ENCODE measurements around the gene VANGL1.

VANGL1 gene

GRCh38 chr1:115640384-115640783 is 1.4 kb upstream of the VANGL1 start:
- no peaks in the 10 kb centered on the region for H3K79me2 ChIP-seq (ENCODE audit: low read length)
- H3K9ac ChIP-seq (ENCODE audit: low read length): no peak overlapping the region
- H3K9me3 ChIP-seq (ENCODE audit: insufficient read depth, low read length): no peaks in the 10 kb centered on the region
- H3K4me3 ChIP-seq (ENCODE audit: low read length): no peak overlapping the region
- TF ChIP-seq CTCF (IDR thresholded peaks at IDR 0.05; ENCODE audit: low read depth, low read length) (no peak), EZH2phosphoT487 (IDR thresholded peaks at IDR 0.05; ENCODE audit: low read depth) (no peak)
- peaks cover 37% of the 10 kb centered on the region for H3K27me3 ChIP-seq (ENCODE audit: low read depth, low read length)
- H4K20me1 ChIP-seq (ENCODE audit: insufficient read depth, low read length): no peaks in the 10 kb centered on the region
- no peak overlapping the region for H2AFZ ChIP-seq (ENCODE audit: low read depth, low read length)
- no peak overlapping the region for H3K4me2 ChIP-seq (ENCODE audit: low read length)
- no peak overlapping the region for H3K27ac ChIP-seq (ENCODE audit: low read length)
- H3K4me1 ChIP-seq (ENCODE audit: low read length): peaks cover 5% of the 10 kb centered on the region; the same call in 1 of the 2 replicates
- H3K36me3 ChIP-seq (replicated peaks; ENCODE audit: low read depth, low read length): no peaks in the 10 kb centered on the region

- H3K27me3 ChIP-seq (ENCODE audit: low read depth, low read length): peaks cover 52% of the 10 kb centered on the region
- no peak overlapping the region for H3K27ac ChIP-seq (ENCODE audit: low read length)
- H4K20me1 ChIP-seq (ENCODE audit: insufficient read depth, low read length): no peaks in the 10 kb centered on the region; the same call in 1 of the 2 replicates
- peaks cover 5% of the 10 kb centered on the region; the same call in 1 of the 2 replicates for H3K4me1 ChIP-seq (ENCODE audit: low read length)
- H3K4me3 ChIP-seq (ENCODE audit: low read length): peak overlapping the region; percentile 73
- no peaks in the 10 kb centered on the region for H3K9me3 ChIP-seq (ENCODE audit: insufficient read depth, low read length)
- peak overlapping the region; percentile 80 for H3K4me2 ChIP-seq (ENCODE audit: low read length)
- H3K9ac ChIP-seq (ENCODE audit: low read length): peak overlapping the region; percentile 35; the same call in 1 of the 2 replicates
- no peaks in the 10 kb centered on the region for H3K79me2 ChIP-seq (ENCODE audit: low read length)
- H2AFZ ChIP-seq (ENCODE audit: low read depth, low read length): 0 out of 2 replicates have a peak overlapping the region, but pooled peaks have one; percentile 41
- TF ChIP-seq EZH2phosphoT487 (IDR thresholded peaks at IDR 0.05; ENCODE audit: low read depth) (no peak), CTCF (IDR thresholded peaks at IDR 0.05; ENCODE audit: low read depth, low read length) (no peak)
- H3K36me3 ChIP-seq (replicated peaks; ENCODE audit: low read depth, low read length): no peaks in the 10 kb centered on the region
These were observed 650 bp downstream of the VANGL1 start for GRCh38 chr1:115642168-115643072.

- Histone ChIP-seq H3K4me2 (ENCODE audit: low read length) (peak overlapping the region; percentile 80), H3K9me3 (ENCODE audit: insufficient read depth, low read length) (no peaks in the 10 kb centered on the region), H3K4me3 (ENCODE audit: low read length) (peak overlapping the region; percentile 73; the same call in 1 of the 2 replicates), H3K27me3 (ENCODE audit: low read depth, low read length) (peaks cover 60% of the 10 kb centered on the region), H3K9ac (ENCODE audit: low read length) (no peak overlapping the region), H3K4me1 (ENCODE audit: low read length) (peaks cover 5% of the 10 kb centered on the region; the same call in 1 of the 2 replicates), H3K27ac (ENCODE audit: low read length) (no peak overlapping the region), H4K20me1 (ENCODE audit: insufficient read depth, low read length) (no peaks in the 10 kb centered on the region; the same call in 1 of the 2 replicates), H3K36me3 (replicated peaks; ENCODE audit: low read depth, low read length) (no peaks in the 10 kb centered on the region), H3K79me2 (ENCODE audit: low read length) (no peaks in the 10 kb centered on the region), H2AFZ (ENCODE audit: low read depth, low read length) (no peak overlapping the region)
- TF ChIP-seq EZH2phosphoT487 (IDR thresholded peaks at IDR 0.05; ENCODE audit: low read depth) (no peak), CTCF (IDR thresholded peaks at IDR 0.05; ENCODE audit: low read depth, low read length) (no peak)
These were observed 1.5 kb downstream of the VANGL1 start for GRCh38 chr1:115643225-115643624.

GRCh38 chr1:115643666-115644065 is 1.9 kb downstream of the VANGL1 start:
- H3K9me3 ChIP-seq (ENCODE audit: insufficient read depth, low read length): no peaks in the 10 kb centered on the region
- H4K20me1 ChIP-seq (ENCODE audit: insufficient read depth, low read length): no peaks in the 10 kb centered on the region; the same call in 1 of the 2 replicates
- peaks cover 64% of the 10 kb centered on the region for H3K27me3 ChIP-seq (ENCODE audit: low read depth, low read length)
- H3K27ac ChIP-seq (ENCODE audit: low read length): no peak overlapping the region
- H3K4me3 ChIP-seq (ENCODE audit: low read length): no peak overlapping the region
- H3K36me3 ChIP-seq (replicated peaks; ENCODE audit: low read depth, low read length): no peaks in the 10 kb centered on the region
- no peak overlapping the region for H3K9ac ChIP-seq (ENCODE audit: low read length)
- no peak overlapping the region for H2AFZ ChIP-seq (ENCODE audit: low read depth, low read length)
- H3K79me2 ChIP-seq (ENCODE audit: low read length): no peaks in the 10 kb centered on the region
- H3K4me2 ChIP-seq (ENCODE audit: low read length): no peak overlapping the region
- H3K4me1 ChIP-seq (ENCODE audit: low read length): peaks cover 7% of the 10 kb centered on the region
- TF ChIP-seq CTCF (IDR thresholded peaks at IDR 0.05; ENCODE audit: low read depth, low read length) (no peak), EZH2phosphoT487 (IDR thresholded peaks at IDR 0.05; ENCODE audit: low read depth) (no peak)
